PC-3 (cell line): ENCODE data around the gene HOXA6. TPM values are rescaled to one million over a fixed set of nuclear protein-coding genes. Genes with fewer than 3 reads are reported as not detected.

Experiments used
- ATAC-seq: fragments of 200-7000 bp; cut with Tn5 transposase; 2 replicates; pipeline ENCODE4 v1.9.1; 2020; ENCODE audit warnings: mild to moderate bottlenecking, moderate library complexity
- BruUV-seq: library from RNA; stranded (reverse); fragments of 400-500 nt; replicated peaks from 2 replicates; lab custom pipeline; 2021; lab: Mats Ljungman, UMichigan
- CTCF ChIA-PET: fragments of 300-600 bp; sonication (Branson Sonifier 250); formaldehyde crosslinking; loops from one replicate; lab custom pipeline; 2022; ENCODE audit warnings: antibody characterized with exemption; lab: Charles Lee
- POLR2A ChIA-PET: fragments of 300-600 bp; sonication (Branson Sonifier 250); formaldehyde crosslinking; loops from one replicate; lab custom pipeline; 2022; ENCODE audit warnings: antibody characterized with exemption; ENCODE audit not compliant: unreplicated experiment; lab: Charles Lee
- DNase-seq: peaks from one replicate; pipeline ENCODE4 v3.0.0-alpha.2; 2015
- H2AFZ ChIP-seq: fragments of 300-600 bp; sonication (generic); 2 replicates; pipeline ENCODE4 v1.6.0; 2016; ENCODE audit warnings: antibody characterized with exemption, low read length
- H3F3A ChIP-seq: fragments of 300-600 bp; sonication (generic); one replicate; pipeline ENCODE4 v1.6.0; 2017; ENCODE audit warnings: antibody characterized with exemption, low read length, control low read depth, mild to moderate bottlenecking; ENCODE audit not compliant: unreplicated experiment
- H3K27ac ChIP-seq: fragments of 300-600 bp; sonication (generic); 2 replicates; pipeline ENCODE4 v1.5.1; 2016; ENCODE audit warnings: mild to moderate bottlenecking, low read length
- H3K27me3 ChIP-seq: fragments of 300-600 bp; sonication (generic); 2 replicates; pipeline ENCODE4 v1.6.1; 2016; ENCODE audit warnings: low read length, mixed read lengths
- H3K36me3 ChIP-seq: fragments of 300-600 bp; sonication (generic); 2 replicates; pipeline ENCODE4 v1.6.1; 2016; ENCODE audit warnings: low read depth, mixed run types, low read length, mixed read lengths
- H3K4me1 ChIP-seq: fragments of 300-600 bp; sonication (generic); 2 replicates; pipeline ENCODE4 v1.5.1; 2016; ENCODE audit warnings: low read length; ENCODE audit not compliant: insufficient read depth
- H3K4me2 ChIP-seq: fragments of 300-600 bp; sonication (generic); 2 replicates; pipeline ENCODE4 v1.6.0; 2016; ENCODE audit warnings: low read length
- H3K4me3 ChIP-seq: fragments of 300-600 bp; sonication (generic); 2 replicates; pipeline ENCODE4 v1.5.1; 2016; ENCODE audit warnings: mild to moderate bottlenecking, low read length, mixed read lengths
- H3K79me2 ChIP-seq: fragments of 300-600 bp; sonication (generic); 2 replicates; pipeline ENCODE4 v1.6.1; 2017; ENCODE audit warnings: low read length, mixed read lengths
- H3K9ac ChIP-seq: fragments of 300-600 bp; sonication (generic); 2 replicates; pipeline ENCODE4 v1.6.0; 2016; ENCODE audit warnings: mild to moderate bottlenecking, low read length
- H3K9me2 ChIP-seq: fragments of 300-600 bp; sonication (generic); replicated peaks from 2 replicates; pipeline ENCODE4 v1.6.1; 2016; ENCODE audit warnings: mixed run types, low read length, mixed read lengths
- H3K9me3 ChIP-seq: fragments of 300-600 bp; sonication (generic); 2 replicates; pipeline ENCODE4 v1.6.1; 2016; ENCODE audit warnings: low read length, mixed read lengths
- H4K20me1 ChIP-seq: fragments of 300-600 bp; sonication (generic); 2 replicates; pipeline ENCODE4 v1.6.1; 2016; ENCODE audit warnings: low read length, mixed read lengths
- EZH2 ChIP-seq: fragments of 300-600 bp; sonication (generic); IDR thresholded peaks from one replicate; pipeline ENCODE4 v1.6.1; 2017; ENCODE audit warnings: antibody characterized with exemption, mild to moderate bottlenecking, low read length; ENCODE audit not compliant: unreplicated experiment
- EZH2phosphoT487 ChIP-seq: fragments of 300-600 bp; sonication (generic); IDR thresholded peaks from 2 replicates; pipeline ENCODE4 v1.6.1; 2018; ENCODE audit warnings: mild to moderate bottlenecking, antibody characterized with exemption, low read length, borderline replicate concordance
- intact Hi-C: fragments of 100-400 bp; cut with micrococcal nuclease; formaldehyde crosslinking; loops from 2 replicates; pipeline ENCODE4 v1.9.0; 2023
- total RNA-seq: library from RNA; depleted of rRNA; stranded (reverse); fragments of >200 nt; gene quantifications from 2 replicates; pipeline ENCODE4 v1.2.3, GENCODE V29; 2014
- TF ChIP-seq, protein P1 (sequence below): fragments of 300-600 bp; sonication (generic); conservative IDR thresholded peaks from 2 replicates; pipeline ENCODE4 v1.5.1; 2017; ENCODE audit warnings: antibody characterized with exemption, low read depth, mild to moderate bottlenecking, low read length

The HOXA6 gene
- total RNA-seq, 1 experiment from 2014 or later: 8.3 TPM

DNA sequence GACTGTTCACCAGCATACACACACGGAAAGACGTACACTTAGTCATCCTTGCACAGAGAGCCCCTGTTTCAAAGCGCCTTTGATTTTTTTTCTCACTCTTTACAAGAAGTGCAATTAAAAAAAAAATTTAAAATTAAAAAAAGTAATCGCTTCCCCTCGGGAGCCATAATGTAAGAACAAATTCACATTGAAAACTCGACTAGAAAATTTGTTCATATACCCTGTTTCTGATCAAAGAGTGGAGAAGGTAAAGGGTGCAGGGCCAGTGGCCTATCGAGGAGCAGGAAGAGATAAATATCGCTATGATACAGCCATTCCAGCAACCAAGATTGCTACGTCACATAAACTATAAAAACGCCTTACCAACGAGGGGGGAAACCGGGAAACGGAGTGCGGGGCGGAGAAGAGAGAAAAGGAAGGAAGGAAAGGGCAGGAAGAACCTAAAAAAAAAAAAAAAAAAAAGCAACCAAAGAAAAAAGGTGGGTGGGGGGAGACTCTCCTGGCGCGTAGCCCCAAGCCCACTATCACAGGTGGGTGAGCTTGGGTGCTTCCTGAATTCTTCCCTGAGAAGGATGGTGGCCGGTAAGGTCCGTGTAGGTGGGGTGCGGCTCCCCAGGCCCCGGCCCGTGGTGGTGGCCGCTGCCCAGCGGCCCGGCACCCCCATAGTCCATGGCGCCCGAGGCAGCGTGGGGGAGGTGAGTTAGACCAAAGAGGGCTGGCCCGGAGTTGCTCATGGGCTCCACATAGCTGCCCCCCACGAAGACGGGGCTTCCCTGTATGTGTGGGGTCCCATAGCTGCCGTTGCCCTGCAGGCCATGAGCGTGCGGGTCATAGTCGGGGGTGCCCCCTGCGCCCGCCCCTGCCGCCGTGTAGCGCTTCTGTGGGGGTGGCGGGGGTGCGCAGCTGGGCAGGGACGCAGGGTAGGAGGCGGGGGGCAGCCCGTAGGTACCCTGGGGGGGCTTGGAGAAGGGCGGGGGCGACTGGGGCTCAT is 39.9 kb downstream of the HOXA6 start:
- H3K4me1 ChIP-seq: peaks cover 36% of the 10 kb centered on the region
- no peak overlapping the region for H3K27ac ChIP-seq
- no peaks in the 10 kb centered on the region for H4K20me1 ChIP-seq
- H2AFZ ChIP-seq: no peak overlapping the region
- H3K9me3 ChIP-seq: no peaks in the 10 kb centered on the region
- TF ChIP-seq EZH2phosphoT487: no peak
- TF ChIP-seq EZH2: no peak
- TF ChIP-seq, protein P1, sequence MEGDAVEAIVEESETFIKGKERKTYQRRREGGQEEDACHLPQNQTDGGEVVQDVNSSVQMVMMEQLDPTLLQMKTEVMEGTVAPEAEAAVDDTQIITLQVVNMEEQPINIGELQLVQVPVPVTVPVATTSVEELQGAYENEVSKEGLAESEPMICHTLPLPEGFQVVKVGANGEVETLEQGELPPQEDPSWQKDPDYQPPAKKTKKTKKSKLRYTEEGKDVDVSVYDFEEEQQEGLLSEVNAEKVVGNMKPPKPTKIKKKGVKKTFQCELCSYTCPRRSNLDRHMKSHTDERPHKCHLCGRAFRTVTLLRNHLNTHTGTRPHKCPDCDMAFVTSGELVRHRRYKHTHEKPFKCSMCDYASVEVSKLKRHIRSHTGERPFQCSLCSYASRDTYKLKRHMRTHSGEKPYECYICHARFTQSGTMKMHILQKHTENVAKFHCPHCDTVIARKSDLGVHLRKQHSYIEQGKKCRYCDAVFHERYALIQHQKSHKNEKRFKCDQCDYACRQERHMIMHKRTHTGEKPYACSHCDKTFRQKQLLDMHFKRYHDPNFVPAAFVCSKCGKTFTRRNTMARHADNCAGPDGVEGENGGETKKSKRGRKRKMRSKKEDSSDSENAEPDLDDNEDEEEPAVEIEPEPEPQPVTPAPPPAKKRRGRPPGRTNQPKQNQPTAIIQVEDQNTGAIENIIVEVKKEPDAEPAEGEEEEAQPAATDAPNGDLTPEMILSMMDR: no peak
- DNase-seq: no peak
- no peaks in the 10 kb centered on the region for H3K36me3 ChIP-seq
- H3K9ac ChIP-seq: no peak overlapping the region
- ChIA-PET POLR2A (no interaction called here), CTCF (no interaction called here)
- no TSS peak for BruUV-seq
- H3K9me2 ChIP-seq: no peaks in the 10 kb centered on the region
- peaks cover 32% of the 10 kb centered on the region for H3K79me2 ChIP-seq
- no peak for ATAC-seq
- no peaks in the 10 kb centered on the region for H3K27me3 ChIP-seq
- intact Hi-C loops: no loop called here
- H3F3A ChIP-seq: no peaks in the 10 kb centered on the region
- H3K4me3 ChIP-seq: no peak overlapping the region
- no peak overlapping the region for H3K4me2 ChIP-seq

DNA sequence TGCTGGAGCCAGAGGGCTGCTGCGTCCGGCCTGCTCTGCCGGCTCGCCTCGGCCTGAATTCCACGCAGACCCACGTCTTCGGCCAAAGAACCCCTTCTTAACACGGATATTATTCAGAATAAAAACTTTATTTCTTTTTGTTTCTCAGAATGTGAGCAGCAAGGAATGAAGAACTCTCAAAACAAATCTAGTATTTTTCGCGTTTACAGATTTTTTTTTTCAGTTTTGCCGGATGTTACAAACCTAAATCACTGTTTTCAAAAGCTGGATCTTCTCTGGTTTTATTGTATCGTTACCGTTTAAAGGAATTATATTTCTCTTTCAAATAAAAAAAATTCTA is 40.7 kb downstream of the HOXA6 start:
- H3K4me1 ChIP-seq: peaks cover 28% of the 10 kb centered on the region

More for the DNA sequence above, 40.7 kb downstream of the HOXA6 start:
- Histone ChIP-seq H3K27me3 (no peaks in the 10 kb centered on the region), H2AFZ (no peak overlapping the region), H3K27ac (no peak overlapping the region), H3K9me3 (no peaks in the 10 kb centered on the region), H3K36me3 (no peaks in the 10 kb centered on the region), H3K79me2 (peaks cover 24% of the 10 kb centered on the region), H3K4me3 (no peak overlapping the region), H3K4me2 (no peak overlapping the region), H3K9me2 (no peaks in the 10 kb centered on the region), H3K9ac (no peak overlapping the region), H4K20me1 (no peaks in the 10 kb centered on the region), H3F3A (no peaks in the 10 kb centered on the region)
- ATAC-seq (no peak), DNase-seq (no peak)
- ChIA-PET POLR2A (no interaction called here), CTCF (no interaction called here)
- BruUV-seq: no TSS peak
- intact Hi-C loops: no loop called here
- TF ChIP-seq EZH2phosphoT487: no peak
- TF ChIP-seq, protein P1: no peak
- no peak for TF ChIP-seq EZH2
